HepG2 (cell line): ENCODE measurements around the gene LRRC8D. TPM values are rescaled to one million over a fixed set of nuclear protein-coding genes. Genes with fewer than 3 reads are reported as not detected.

ENCODE experiments used
- AGO2 ChIP-seq: fragments of 200-400 bp; formaldehyde crosslinking; optimal IDR thresholded peaks from 2 replicates; pipeline ENCODE3; 2017; ENCODE audit warnings: mild to moderate bottlenecking, low read depth, low read length, moderate library complexity
- GZF1 ChIP-seq: sonication (generic); formaldehyde crosslinking; IDR thresholded peaks from 2 replicates; pipeline ENCODE4 v1.5.1; 2020; ENCODE audit warnings: mild to moderate bottlenecking, missing genetic modification reagents
- KDM5B ChIP-seq: sonication (generic); formaldehyde crosslinking; IDR thresholded peaks from 2 replicates; pipeline ENCODE4 v1.4.0; 2020; ENCODE audit warnings: missing genetic modification reagents, mild to moderate bottlenecking, borderline replicate concordance
- MXD4 ChIP-seq: IDR thresholded peaks from 2 replicates; pipeline ENCODE4 v1.6.1; 2016; ENCODE audit warnings: mild to moderate bottlenecking, missing biosample characterization, missing genetic modification reagents
- NAIF1 ChIP-seq: sonication (generic); formaldehyde crosslinking; IDR thresholded peaks from 2 replicates; pipeline ENCODE4 v1.5.0; 2020; ENCODE audit warnings: mild to moderate bottlenecking, missing genetic modification reagents, borderline replicate concordance
- PHF21A ChIP-seq: sonication (generic); formaldehyde crosslinking; IDR thresholded peaks from 2 replicates; pipeline ENCODE4 v1.5.0; 2020; ENCODE audit warnings: mild to moderate bottlenecking, missing genetic modification reagents
- SKI ChIP-seq: fragments of 450-650 bp; IDR thresholded peaks from one replicate; pipeline ENCODE4 v1.6.1; 2018; ENCODE audit warnings: mild to moderate bottlenecking; ENCODE audit not compliant: partially characterized antibody
- XRCC5 ChIP-seq: fragments of 200-400 bp; formaldehyde crosslinking; optimal IDR thresholded peaks from 2 replicates; pipeline ENCODE3; 2017; ENCODE audit warnings: mild to moderate bottlenecking, low read length
- ZBTB8A ChIP-seq: sonication (generic); formaldehyde crosslinking; IDR thresholded peaks from 2 replicates; pipeline ENCODE4 v1.4.0; 2020; ENCODE audit warnings: mild to moderate bottlenecking, low read depth, missing genetic modification reagents, borderline replicate concordance
- ZFP36L1 ChIP-seq: sonication (generic); formaldehyde crosslinking; IDR thresholded peaks from 2 replicates; pipeline ENCODE4 v1.8.0; 2022; ENCODE audit warnings: mild to moderate bottlenecking, missing genetic modification reagents, moderate library complexity
- ZNF510 ChIP-seq: sonication (generic); formaldehyde crosslinking; IDR thresholded peaks from 2 replicates; pipeline ENCODE4 v1.4.0; 2020; ENCODE audit warnings: low read depth, mild to moderate bottlenecking, missing genetic modification reagents
- ZNF766 ChIP-seq: sonication (generic); formaldehyde crosslinking; IDR thresholded peaks from 2 replicates; pipeline ENCODE4 v1.5.0; 2020; ENCODE audit warnings: missing genetic modification reagents, borderline replicate concordance
- polyA plus RNA-seq, 8 experiments: library from polyadenylated mRNA; depleted of rRNA in 3 of 8; stranded (reverse) in 7 of 8; unstranded in 1 of 8; fragments of >200 nt; fragmentation: Illumina TruSeq in 4 of 8; extraction: Trizol in 4 of 8; gene quantifications; 2 replicates each; pipeline versions ENCODE4 v1.2.1 to v1.2.3, GENCODE V29; 2011 to 2016; ENCODE audit warnings: low read depth in 4 of 8, missing spikeins in 1 of 8, mixed read lengths in 1 of 8; ENCODE audit not compliant: insufficient read depth in 1 of 8
- total RNA-seq, 5 experiments: library from RNA; depleted of rRNA; stranded (reverse); fragments of >200 nt; fragmentation: Illumina TruSeq; extraction: Trizol; gene quantifications; 2 replicates each; pipeline ENCODE4 v1.2.3, GENCODE V29; 2016; ENCODE audit warnings: low read depth in 1 of 5
- TF ChIP-seq, protein P1 (sequence below): sonication (generic); formaldehyde crosslinking; IDR thresholded peaks from 2 replicates; pipeline ENCODE4 v1.4.0; 2020; ENCODE audit warnings: missing genetic modification reagents
- TF ChIP-seq, protein P2 (sequence below): sonication (generic); formaldehyde crosslinking; IDR thresholded peaks from 2 replicates; pipeline ENCODE4 v1.5.0; 2020; ENCODE audit warnings: mild to moderate bottlenecking, missing genetic modification reagents, borderline replicate concordance
- TF ChIP-seq, protein P3 (sequence below): sonication (generic); formaldehyde crosslinking; conservative IDR thresholded peaks from 2 replicates; pipeline ENCODE4 v1.5.0; 2020; ENCODE audit warnings: missing genetic modification reagents
- TF ChIP-seq, protein P4 (sequence below): sonication (generic); formaldehyde crosslinking; IDR thresholded peaks from 2 replicates; pipeline ENCODE4 v1.8.1; 2023; ENCODE audit warnings: mild to moderate bottlenecking, missing genetic modification reagents, borderline replicate concordance
- TF ChIP-seq, protein P5 (sequence below): IDR thresholded peaks from 2 replicates; pipeline ENCODE4 v1.6.1; 2016
- TF ChIP-seq, protein P6 (sequence below): IDR thresholded peaks from 2 replicates; pipeline ENCODE4 v1.6.1; 2018; ENCODE audit warnings: missing genetic modification reagents

LRRC8D gene
- total and polyA plus RNA-seq, 2 of the 13 experiments (the other 11 are each of a cell fraction or from before 2014, with no cell fraction given) = 29.9 to 45.5 TPM

DNA sequence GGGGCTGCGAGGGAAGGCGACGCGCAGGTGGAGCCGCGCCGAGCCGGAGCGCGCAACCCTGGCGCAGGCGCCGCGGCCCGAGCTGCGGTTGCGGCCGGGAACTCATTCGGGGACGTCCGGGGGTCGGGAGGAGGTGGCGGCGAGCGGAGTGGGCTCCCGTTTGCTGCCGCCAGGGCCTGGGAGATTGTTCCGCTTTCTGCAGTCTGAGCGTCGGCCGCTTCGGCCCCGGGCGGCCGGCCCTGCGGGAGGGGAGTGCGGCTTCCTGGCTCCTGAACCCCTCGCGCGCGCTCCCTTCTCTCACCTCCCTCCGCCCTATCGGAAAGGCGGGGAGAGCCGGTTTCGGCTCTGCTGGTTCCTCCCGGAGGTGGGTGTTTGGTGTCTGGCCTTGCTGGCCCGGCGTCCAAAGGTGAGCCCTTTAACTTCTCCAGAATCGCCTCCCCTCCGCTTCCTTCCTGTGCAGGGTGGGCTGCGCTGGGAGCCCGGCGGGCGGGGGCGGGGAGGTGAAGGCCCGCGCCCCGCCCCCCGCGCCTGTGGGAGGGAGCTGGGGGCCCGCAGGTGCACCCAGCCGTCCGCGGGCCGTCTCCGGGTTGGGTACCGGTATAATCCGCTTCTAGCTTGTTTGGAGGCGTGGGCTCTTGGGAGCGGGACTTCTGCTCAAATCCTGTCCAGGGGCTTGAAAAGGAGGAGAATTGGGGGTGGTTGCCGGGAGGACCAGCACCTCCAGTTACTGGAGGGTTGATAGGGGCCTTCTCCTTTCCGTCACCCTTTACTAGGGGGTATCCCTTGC, 683 bp downstream of the LRRC8D start (continued):
- TF ChIP-seq SKI (no peak), ZNF766 (CRISPR knock-in tag) (peak; percentile 22; the same call in 1 of the 2 replicates), NAIF1 (CRISPR knock-in tag) (peak; percentile 33; the same call in 1 of the 2 replicates), PHF21A (CRISPR knock-in tag) (peak; percentile 57), KDM5B (CRISPR knock-in tag) (peak; percentile 40; the same call in 1 of the 2 replicates), MXD4 (CRISPR knock-in tag) (peak; percentile 62; the same call in 1 of the 2 replicates), ZBTB8A (peak; percentile 77; the same call in 1 of the 2 replicates), GZF1 (CRISPR knock-in tag) (no peak), ZFP36L1 (CRISPR knock-in tag) (peak; percentile 50; the same call in 1 of the 2 replicates), ZNF510 (0 out of 2 replicates have a peak, but pooled peaks have one; percentile 43), AGO2 (peak; percentile 99), XRCC5 (peak; percentile 28)
- TF ChIP-seq, protein P1, sequence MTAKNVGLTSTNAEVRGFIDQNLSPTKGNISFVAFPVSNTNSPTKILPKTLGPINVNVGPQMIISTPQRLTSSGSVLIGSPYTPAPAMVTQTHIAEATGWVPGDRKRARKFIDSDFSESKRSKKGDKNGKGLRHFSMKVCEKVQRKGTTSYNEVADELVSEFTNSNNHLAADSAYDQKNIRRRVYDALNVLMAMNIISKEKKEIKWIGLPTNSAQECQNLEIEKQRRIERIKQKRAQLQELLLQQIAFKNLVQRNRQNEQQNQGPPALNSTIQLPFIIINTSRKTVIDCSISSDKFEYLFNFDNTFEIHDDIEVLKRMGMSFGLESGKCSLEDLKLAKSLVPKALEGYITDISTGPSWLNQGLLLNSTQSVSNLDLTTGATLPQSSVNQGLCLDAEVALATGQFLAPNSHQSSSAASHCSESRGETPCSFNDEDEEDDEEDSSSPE (CRISPR knock-in tag) = peak; percentile 41; the same call in 1 of the 2 replicates
- TF ChIP-seq, protein P2, sequence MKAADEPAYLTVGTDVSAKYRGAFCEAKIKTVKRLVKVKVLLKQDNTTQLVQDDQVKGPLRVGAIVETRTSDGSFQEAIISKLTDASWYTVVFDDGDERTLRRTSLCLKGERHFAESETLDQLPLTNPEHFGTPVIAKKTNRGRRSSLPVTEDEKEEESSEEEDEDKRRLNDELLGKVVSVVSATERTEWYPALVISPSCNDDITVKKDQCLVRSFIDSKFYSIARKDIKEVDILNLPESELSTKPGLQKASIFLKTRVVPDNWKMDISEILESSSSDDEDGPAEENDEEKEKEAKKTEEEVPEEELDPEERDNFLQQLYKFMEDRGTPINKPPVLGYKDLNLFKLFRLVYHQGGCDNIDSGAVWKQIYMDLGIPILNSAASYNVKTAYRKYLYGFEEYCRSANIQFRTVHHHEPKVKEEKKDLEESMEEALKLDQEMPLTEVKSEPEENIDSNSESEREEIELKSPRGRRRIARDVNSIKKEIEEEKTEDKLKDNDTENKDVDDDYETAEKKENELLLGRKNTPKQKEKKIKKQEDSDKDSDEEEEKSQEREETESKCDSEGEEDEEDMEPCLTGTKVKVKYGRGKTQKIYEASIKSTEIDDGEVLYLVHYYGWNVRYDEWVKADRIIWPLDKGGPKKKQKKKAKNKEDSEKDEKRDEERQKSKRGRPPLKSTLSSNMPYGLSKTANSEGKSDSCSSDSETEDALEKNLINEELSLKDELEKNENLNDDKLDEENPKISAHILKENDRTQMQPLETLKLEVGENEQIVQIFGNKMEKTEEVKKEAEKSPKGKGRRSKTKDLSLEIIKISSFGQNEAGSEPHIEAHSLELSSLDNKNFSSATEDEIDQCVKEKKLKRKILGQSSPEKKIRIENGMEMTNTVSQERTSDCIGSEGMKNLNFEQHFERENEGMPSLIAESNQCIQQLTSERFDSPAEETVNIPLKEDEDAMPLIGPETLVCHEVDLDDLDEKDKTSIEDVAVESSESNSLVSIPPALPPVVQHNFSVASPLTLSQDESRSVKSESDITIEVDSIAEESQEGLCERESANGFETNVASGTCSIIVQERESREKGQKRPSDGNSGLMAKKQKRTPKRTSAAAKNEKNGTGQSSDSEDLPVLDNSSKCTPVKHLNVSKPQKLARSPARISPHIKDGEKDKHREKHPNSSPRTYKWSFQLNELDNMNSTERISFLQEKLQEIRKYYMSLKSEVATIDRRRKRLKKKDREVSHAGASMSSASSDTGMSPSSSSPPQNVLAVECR (CRISPR knock-in tag) = 0 out of 2 replicates have a peak, but pooled peaks have one; percentile 26
- TF ChIP-seq, protein P3, sequence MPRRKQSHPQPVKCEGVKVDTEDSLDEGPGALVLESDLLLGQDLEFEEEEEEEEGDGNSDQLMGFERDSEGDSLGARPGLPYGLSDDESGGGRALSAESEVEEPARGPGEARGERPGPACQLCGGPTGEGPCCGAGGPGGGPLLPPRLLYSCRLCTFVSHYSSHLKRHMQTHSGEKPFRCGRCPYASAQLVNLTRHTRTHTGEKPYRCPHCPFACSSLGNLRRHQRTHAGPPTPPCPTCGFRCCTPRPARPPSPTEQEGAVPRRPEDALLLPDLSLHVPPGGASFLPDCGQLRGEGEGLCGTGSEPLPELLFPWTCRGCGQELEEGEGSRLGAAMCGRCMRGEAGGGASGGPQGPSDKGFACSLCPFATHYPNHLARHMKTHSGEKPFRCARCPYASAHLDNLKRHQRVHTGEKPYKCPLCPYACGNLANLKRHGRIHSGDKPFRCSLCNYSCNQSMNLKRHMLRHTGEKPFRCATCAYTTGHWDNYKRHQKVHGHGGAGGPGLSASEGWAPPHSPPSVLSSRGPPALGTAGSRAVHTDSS = no peak
- TF ChIP-seq, protein P4, sequence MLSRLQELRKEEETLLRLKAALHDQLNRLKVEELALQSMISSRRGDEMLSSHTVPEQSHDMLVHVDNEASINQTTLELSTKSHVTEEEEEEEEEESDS (CRISPR knock-in tag) = no peak
- TF ChIP-seq, protein P5, sequence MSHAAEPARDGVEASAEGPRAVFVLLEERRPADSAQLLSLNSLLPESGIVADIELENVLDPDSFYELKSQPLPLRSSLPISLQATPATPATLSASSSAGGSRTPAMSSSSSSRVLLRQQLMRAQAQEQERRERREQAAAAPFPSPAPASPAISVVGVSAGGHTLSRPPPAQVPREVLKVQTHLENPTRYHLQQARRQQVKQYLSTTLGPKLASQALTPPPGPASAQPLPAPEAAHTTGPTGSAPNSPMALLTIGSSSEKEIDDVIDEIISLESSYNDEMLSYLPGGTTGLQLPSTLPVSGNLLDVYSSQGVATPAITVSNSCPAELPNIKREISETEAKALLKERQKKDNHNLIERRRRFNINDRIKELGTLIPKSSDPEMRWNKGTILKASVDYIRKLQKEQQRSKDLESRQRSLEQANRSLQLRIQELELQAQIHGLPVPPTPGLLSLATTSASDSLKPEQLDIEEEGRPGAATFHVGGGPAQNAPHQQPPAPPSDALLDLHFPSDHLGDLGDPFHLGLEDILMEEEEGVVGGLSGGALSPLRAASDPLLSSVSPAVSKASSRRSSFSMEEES (CRISPR knock-in tag) = 0 out of 2 replicates have a peak, but pooled peaks have one; percentile 10
- TF ChIP-seq, protein P6, sequence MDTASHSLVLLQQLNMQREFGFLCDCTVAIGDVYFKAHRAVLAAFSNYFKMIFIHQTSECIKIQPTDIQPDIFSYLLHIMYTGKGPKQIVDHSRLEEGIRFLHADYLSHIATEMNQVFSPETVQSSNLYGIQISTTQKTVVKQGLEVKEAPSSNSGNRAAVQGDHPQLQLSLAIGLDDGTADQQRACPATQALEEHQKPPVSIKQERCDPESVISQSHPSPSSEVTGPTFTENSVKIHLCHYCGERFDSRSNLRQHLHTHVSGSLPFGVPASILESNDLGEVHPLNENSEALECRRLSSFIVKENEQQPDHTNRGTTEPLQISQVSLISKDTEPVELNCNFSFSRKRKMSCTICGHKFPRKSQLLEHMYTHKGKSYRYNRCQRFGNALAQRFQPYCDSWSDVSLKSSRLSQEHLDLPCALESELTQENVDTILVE (CRISPR knock-in tag) = 0 out of 2 replicates have a peak, but pooled peaks have one; percentile 17
